T-helper 1 cell treated with Interleukin-12 subunit alpha and Interleukin-12 subunit beta and Interleukin-4 antibody, amounts not matched to agents 30 μg/mL and 1 μg/mL, for 36 hours (primary cell): ENCODE measurements around the gene FZR1.

Experiments
- H3K27ac Mint-ChIP-seq: one replicate; pipeline ENCODE4 v1.8.0; 2021; ENCODE audit warnings: mild to moderate bottlenecking, mixed read lengths
- H3K27me3 Mint-ChIP-seq: one replicate; pipeline ENCODE4 v1.8.0; 2021; ENCODE audit warnings: low read depth, mixed read lengths
- H3K36me3 Mint-ChIP-seq: one replicate; pipeline ENCODE4 v1.8.0; 2021; ENCODE audit warnings: low read depth, mixed read lengths
- H3K4me1 Mint-ChIP-seq: one replicate; pipeline ENCODE4 v1.8.0; 2021; ENCODE audit warnings: low read depth, mixed read lengths
- H3K4me3 Mint-ChIP-seq: one replicate; pipeline ENCODE4 v1.8.0; 2021; ENCODE audit warnings: mild to moderate bottlenecking, moderate library complexity, mixed read lengths
- H3K9me3 Mint-ChIP-seq: one replicate; pipeline ENCODE4 v1.8.0; 2021; ENCODE audit warnings: mixed read lengths

Gene FZR1

GRCh38 chr19:3511506-3512251, 5.6 kb downstream of the FZR1 start:
- Mint-ChIP-seq H3K27ac (no peak overlapping the region), H3K4me1 (peaks cover 25% of the 10 kb centered on the region), H3K9me3 (no peaks in the 10 kb centered on the region), H3K36me3 (peaks cover 14% of the 10 kb centered on the region), H3K4me3 (no peak overlapping the region), H3K27me3 (no peaks in the 10 kb centered on the region)

GRCh38 chr19:3512562-3513228, 6.6 kb downstream of the FZR1 start:
- Mint-ChIP-seq H3K27ac (no peak overlapping the region), H3K4me1 (peaks cover 21% of the 10 kb centered on the region), H3K27me3 (no peaks in the 10 kb centered on the region), H3K4me3 (no peak overlapping the region), H3K36me3 (peaks cover 8% of the 10 kb centered on the region), H3K9me3 (no peaks in the 10 kb centered on the region)

GRCh38 chr19:3513229-3514140, 7.4 kb downstream of the FZR1 start:
- H3K27ac Mint-ChIP-seq = no peak overlapping the region
- H3K36me3 Mint-ChIP-seq = peaks cover 8% of the 10 kb centered on the region
- H3K4me3 Mint-ChIP-seq = no peak overlapping the region
- H3K27me3 Mint-ChIP-seq = no peaks in the 10 kb centered on the region
- H3K9me3 Mint-ChIP-seq = no peaks in the 10 kb centered on the region
- peaks cover 18% of the 10 kb centered on the region for H3K4me1 Mint-ChIP-seq

- H3K27me3 Mint-ChIP-seq = no peaks in the 10 kb centered on the region
- H3K9me3 Mint-ChIP-seq = no peaks in the 10 kb centered on the region
- H3K4me1 Mint-ChIP-seq = peaks cover 9% of the 10 kb centered on the region
- peaks cover 2% of the 10 kb centered on the region for H3K36me3 Mint-ChIP-seq
- no peak overlapping the region for H3K27ac Mint-ChIP-seq
- H3K4me3 Mint-ChIP-seq = no peak overlapping the region
Measured at GRCh38 chr19:3514930-3515329, 8.8 kb downstream of the FZR1 start.

- Mint-ChIP-seq H3K36me3 (peaks cover 4% of the 10 kb centered on the region), H3K27me3 (no peaks in the 10 kb centered on the region), H3K9me3 (no peaks in the 10 kb centered on the region), H3K27ac (no peak overlapping the region), H3K4me1 (peaks cover 9% of the 10 kb centered on the region), H3K4me3 (no peak overlapping the region)
Measured at GRCh38 chr19:3515891-3516422, 9.8 kb downstream of the FZR1 start.

- Mint-ChIP-seq H3K27me3 (no peaks in the 10 kb centered on the region), H3K4me1 (peaks cover 11% of the 10 kb centered on the region), H3K9me3 (no peaks in the 10 kb centered on the region), H3K27ac (no peak overlapping the region), H3K4me3 (no peak overlapping the region), H3K36me3 (peaks cover 7% of the 10 kb centered on the region)
Measured at GRCh38 chr19:3516675-3517207, 10.6 kb downstream of the FZR1 start.

GRCh38 chr19:3517638-3518037, 11.5 kb downstream of the FZR1 start:
- Mint-ChIP-seq H3K36me3 (peaks cover 9% of the 10 kb centered on the region), H3K9me3 (no peaks in the 10 kb centered on the region), H3K4me3 (no peak overlapping the region), H3K27ac (no peak overlapping the region), H3K4me1 (peaks cover 13% of the 10 kb centered on the region), H3K27me3 (no peaks in the 10 kb centered on the region)

- H3K4me3 Mint-ChIP-seq = no peak overlapping the region
- H3K4me1 Mint-ChIP-seq = peaks cover 13% of the 10 kb centered on the region
- no peak overlapping the region for H3K27ac Mint-ChIP-seq
Measured at GRCh38 chr19:3518255-3518654, 12.1 kb downstream of the FZR1 start.

GRCh38 chr19:3518659-3519058, 12.5 kb downstream of the FZR1 start:
- Mint-ChIP-seq H3K9me3 (no peaks in the 10 kb centered on the region), H3K4me1 (peaks cover 13% of the 10 kb centered on the region)

More at GRCh38 chr19:3518255-3518654, 12.1 kb downstream of the FZR1 start:
- Mint-ChIP-seq H3K36me3 (peaks cover 9% of the 10 kb centered on the region), H3K27me3 (no peaks in the 10 kb centered on the region), H3K9me3 (no peaks in the 10 kb centered on the region)

GRCh38 chr19:3519126-3519525, 13.0 kb downstream of the FZR1 start:
- peaks cover 13% of the 10 kb centered on the region for H3K4me1 Mint-ChIP-seq
- peaks cover 9% of the 10 kb centered on the region for H3K36me3 Mint-ChIP-seq
- H3K4me3 Mint-ChIP-seq = no peak overlapping the region
- H3K27me3 Mint-ChIP-seq = no peaks in the 10 kb centered on the region
- H3K9me3 Mint-ChIP-seq = no peaks in the 10 kb centered on the region
- no peak overlapping the region for H3K27ac Mint-ChIP-seq

More at GRCh38 chr19:3518659-3519058, 12.5 kb downstream of the FZR1 start:
- H3K27ac Mint-ChIP-seq = no peak overlapping the region
- peaks cover 9% of the 10 kb centered on the region for H3K36me3 Mint-ChIP-seq
- H3K4me3 Mint-ChIP-seq = no peak overlapping the region
- no peaks in the 10 kb centered on the region for H3K27me3 Mint-ChIP-seq

GRCh38 chr19:3520166-3521103, 14.3 kb downstream of the FZR1 start:
- no peaks in the 10 kb centered on the region for H3K9me3 Mint-ChIP-seq
- H3K36me3 Mint-ChIP-seq = peaks cover 9% of the 10 kb centered on the region
- H3K4me3 Mint-ChIP-seq = no peak overlapping the region
- H3K27me3 Mint-ChIP-seq = no peaks in the 10 kb centered on the region
- peaks cover 13% of the 10 kb centered on the region for H3K4me1 Mint-ChIP-seq
- H3K27ac Mint-ChIP-seq = no peak overlapping the region

GRCh38 chr19:3521104-3521445, 15.0 kb downstream of the FZR1 start:
- H3K36me3 Mint-ChIP-seq = peaks cover 9% of the 10 kb centered on the region
- no peaks in the 10 kb centered on the region for H3K27me3 Mint-ChIP-seq
- no peak overlapping the region for H3K27ac Mint-ChIP-seq
- peaks cover 10% of the 10 kb centered on the region for H3K4me1 Mint-ChIP-seq
- H3K9me3 Mint-ChIP-seq = no peaks in the 10 kb centered on the region
- no peak overlapping the region for H3K4me3 Mint-ChIP-seq
